Measurements from ENCODE around the gene PLEKHF1.

The PLEKHF1 gene

DNA sequence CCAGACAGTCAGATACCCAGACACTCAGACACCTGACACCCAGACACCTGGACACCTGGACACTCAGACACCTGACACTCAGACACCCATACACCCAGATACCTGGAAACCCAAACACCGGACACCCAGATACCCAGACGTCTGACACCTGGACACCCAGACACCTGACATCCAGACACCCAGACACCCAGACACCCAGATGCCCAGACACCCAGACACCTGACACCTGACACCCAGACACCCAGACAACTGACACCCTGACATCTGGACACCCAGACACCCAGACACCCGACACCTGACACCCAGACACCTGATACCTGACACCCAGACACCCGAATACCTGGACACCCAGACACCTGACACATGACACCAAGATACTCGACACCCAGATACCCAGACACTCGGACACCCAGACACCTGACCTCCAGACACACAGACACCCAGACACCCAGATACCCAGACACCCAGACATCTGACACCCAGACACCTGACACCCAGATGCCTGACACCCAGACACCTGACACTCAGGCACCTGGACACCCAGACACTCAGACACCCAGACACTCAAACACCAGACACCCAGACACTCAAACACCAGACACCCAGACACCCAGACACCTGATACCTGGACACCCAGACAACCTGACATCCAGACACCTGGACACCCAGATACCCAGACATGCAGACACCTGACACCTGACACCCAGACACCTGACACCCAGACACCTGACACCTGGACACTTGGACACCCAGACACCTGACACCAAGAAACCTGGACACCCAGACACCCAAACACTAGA is 30.7 kb downstream of the PLEKHF1 start:
- Histone ChIP-seq H3K9me3 (ENCODE audit: severe bottlenecking) (no peaks in the 10 kb centered on the region), H3K27ac (no peak overlapping the region), H3K4me3 (ENCODE audit: low read depth, low read length) (no peak overlapping the region), H3K27me3 (ENCODE audit: insufficient read depth, low read depth, severe bottlenecking) (no peaks in the 10 kb centered on the region), H3K36me3 (no peaks in the 10 kb centered on the region)
- TF ChIP-seq, protein P1, sequence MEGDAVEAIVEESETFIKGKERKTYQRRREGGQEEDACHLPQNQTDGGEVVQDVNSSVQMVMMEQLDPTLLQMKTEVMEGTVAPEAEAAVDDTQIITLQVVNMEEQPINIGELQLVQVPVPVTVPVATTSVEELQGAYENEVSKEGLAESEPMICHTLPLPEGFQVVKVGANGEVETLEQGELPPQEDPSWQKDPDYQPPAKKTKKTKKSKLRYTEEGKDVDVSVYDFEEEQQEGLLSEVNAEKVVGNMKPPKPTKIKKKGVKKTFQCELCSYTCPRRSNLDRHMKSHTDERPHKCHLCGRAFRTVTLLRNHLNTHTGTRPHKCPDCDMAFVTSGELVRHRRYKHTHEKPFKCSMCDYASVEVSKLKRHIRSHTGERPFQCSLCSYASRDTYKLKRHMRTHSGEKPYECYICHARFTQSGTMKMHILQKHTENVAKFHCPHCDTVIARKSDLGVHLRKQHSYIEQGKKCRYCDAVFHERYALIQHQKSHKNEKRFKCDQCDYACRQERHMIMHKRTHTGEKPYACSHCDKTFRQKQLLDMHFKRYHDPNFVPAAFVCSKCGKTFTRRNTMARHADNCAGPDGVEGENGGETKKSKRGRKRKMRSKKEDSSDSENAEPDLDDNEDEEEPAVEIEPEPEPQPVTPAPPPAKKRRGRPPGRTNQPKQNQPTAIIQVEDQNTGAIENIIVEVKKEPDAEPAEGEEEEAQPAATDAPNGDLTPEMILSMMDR (IDR thresholded peaks at IDR 0.05; ENCODE audit: low read depth, low read length): no peak
- DNase-seq: no peak

DNA sequence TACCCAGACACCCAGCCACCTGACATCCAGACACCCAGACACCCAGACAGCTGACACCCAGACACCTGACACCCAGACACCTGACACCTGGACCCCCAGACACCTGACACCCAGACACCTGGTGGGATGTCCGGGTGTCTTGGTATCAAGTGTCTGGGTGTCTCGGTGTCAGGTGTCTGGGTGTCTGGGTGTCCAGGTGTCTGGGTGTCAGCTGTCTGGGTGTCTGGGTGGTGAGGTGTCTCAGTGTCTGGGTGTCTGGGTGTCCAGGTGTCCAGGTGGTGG is 31.2 kb downstream of the PLEKHF1 start:
- H3K27ac ChIP-seq: no peak overlapping the region
- H3K36me3 ChIP-seq: no peaks in the 10 kb centered on the region
- TF ChIP-seq, protein P1 (IDR thresholded peaks at IDR 0.05; ENCODE audit: low read depth, low read length): no peak
- no peak for DNase-seq
- H3K9me3 ChIP-seq (ENCODE audit: severe bottlenecking): no peaks in the 10 kb centered on the region
- H3K27me3 ChIP-seq (ENCODE audit: insufficient read depth, low read depth, severe bottlenecking): no peaks in the 10 kb centered on the region
- no peak overlapping the region for H3K4me3 ChIP-seq (ENCODE audit: low read depth, low read length)

DNA sequence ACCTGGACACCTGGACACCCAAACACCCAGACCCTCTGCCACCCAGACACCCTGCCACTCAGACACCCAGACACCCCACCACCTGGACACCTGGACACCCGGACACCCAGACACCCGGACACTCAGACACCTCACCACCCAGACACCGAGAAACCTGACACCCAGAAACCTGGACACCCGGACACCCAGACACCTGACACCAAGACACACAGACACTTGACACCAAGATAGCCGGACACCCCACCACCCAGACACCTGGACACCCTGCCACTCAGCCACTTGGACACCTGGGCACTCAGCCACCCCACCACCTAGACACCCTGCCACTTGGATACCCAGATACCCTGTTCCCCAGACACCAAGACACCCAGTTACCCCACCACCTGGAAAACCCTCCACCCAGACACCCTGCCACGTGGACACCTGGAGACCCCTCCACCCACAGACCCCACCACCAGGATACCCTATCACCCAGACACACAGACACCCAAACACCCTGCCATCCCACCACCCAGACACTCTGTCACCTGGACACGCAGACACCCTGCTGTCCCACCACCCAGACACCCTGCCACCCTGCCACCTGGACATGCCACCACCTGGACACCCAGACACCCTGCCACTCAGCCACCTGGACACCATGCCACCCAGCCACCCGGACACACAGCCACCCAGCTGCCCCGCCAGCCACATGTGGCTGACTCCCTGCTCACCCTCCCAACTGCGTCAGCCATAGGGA is 32.4 kb downstream of the PLEKHF1 start:
- TF ChIP-seq, protein P1 (IDR thresholded peaks at IDR 0.05; ENCODE audit: low read depth, low read length): no peak
- Histone ChIP-seq H3K4me3 (ENCODE audit: low read depth, low read length) (no peak overlapping the region), H3K27ac (no peak overlapping the region), H3K27me3 (ENCODE audit: insufficient read depth, low read depth, severe bottlenecking) (no peaks in the 10 kb centered on the region), H3K36me3 (peaks cover 8% of the 10 kb centered on the region; the same call in 1 of the 2 replicates), H3K9me3 (ENCODE audit: severe bottlenecking) (no peaks in the 10 kb centered on the region)
- DNase-seq: no peak

DNA sequence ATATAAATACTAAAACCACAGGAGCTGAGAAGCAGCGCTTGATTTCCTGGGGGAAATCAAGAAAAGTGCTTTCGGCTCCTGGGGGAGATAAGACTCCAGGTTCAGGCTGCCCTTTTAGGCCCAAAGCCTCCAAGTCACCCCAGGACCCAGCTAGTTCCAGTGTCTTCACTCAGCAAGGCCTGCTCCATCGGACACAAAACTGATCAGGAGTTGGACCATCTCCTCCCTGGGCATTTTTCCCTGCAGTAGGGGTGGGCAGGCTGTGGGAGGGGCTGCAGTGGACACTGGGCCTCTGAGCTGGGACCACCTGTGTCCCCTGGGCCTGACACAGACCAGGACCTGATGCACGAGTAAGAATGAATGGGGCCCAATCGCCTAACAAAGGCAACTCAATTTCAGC is 34.6 kb downstream of the PLEKHF1 start:
- TF ChIP-seq, protein P1 (IDR thresholded peaks at IDR 0.05; ENCODE audit: low read depth, low read length): no peak
- H3K9me3 ChIP-seq (ENCODE audit: severe bottlenecking): no peaks in the 10 kb centered on the region

DNA sequence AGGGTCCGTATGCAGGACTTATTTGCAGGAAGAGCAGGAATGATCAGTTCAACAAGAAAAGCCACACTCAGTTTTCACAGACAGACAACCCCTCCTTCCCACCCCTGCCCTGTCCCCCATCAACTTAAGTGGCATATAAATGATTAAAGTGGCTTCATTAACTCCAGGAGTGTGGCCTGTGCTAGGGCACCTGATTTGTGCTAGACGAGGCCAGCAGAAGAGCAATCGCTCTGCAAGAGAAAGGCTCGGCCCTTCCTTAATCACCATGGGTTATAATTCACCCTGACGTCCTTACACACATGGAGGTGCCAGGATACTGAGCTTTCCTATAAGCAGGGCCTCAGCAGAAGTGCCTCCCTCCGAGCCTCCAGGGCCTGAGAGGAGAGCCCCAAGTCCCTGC is 35.2 kb downstream of the PLEKHF1 start:
- H3K27me3 ChIP-seq (ENCODE audit: insufficient read depth, low read depth, severe bottlenecking): no peaks in the 10 kb centered on the region
- H3K9me3 ChIP-seq (ENCODE audit: severe bottlenecking): no peaks in the 10 kb centered on the region
- TF ChIP-seq, protein P1 (IDR thresholded peaks at IDR 0.05; ENCODE audit: low read depth, low read length): no peak
- DNase-seq: no peak
- H3K27ac ChIP-seq: no peak overlapping the region
- H3K36me3 ChIP-seq: peaks cover 12% of the 10 kb centered on the region
- H3K4me3 ChIP-seq (ENCODE audit: low read depth, low read length): no peak overlapping the region

More for the DNA sequence above, 34.6 kb downstream of the PLEKHF1 start:
- Histone ChIP-seq H3K4me3 (ENCODE audit: low read depth, low read length) (no peak overlapping the region), H3K27ac (no peak overlapping the region), H3K36me3 (peaks cover 12% of the 10 kb centered on the region), H3K27me3 (ENCODE audit: insufficient read depth, low read depth, severe bottlenecking) (no peaks in the 10 kb centered on the region)
- DNase-seq: no peak

All from WERI-Rb-1 (cell line).